Measurements from ENCODE around the gene LRRC63.

The LRRC63 gene

GRCh38 chr13:46166224-46166584, 45.5 kb upstream of the LRRC63 start:
- no CpG with 5 or more reads among the region's 1 CpG for WGBS, 2 donors (ENCODE audit: extremely low coverage in 2 of 2, insufficient read length in 2 of 2, insufficient replicate concordance in 1 of 2)
- no peak overlapping the region for H3K14ac ChIP-seq (ENCODE audit: low read length)

DNA sequence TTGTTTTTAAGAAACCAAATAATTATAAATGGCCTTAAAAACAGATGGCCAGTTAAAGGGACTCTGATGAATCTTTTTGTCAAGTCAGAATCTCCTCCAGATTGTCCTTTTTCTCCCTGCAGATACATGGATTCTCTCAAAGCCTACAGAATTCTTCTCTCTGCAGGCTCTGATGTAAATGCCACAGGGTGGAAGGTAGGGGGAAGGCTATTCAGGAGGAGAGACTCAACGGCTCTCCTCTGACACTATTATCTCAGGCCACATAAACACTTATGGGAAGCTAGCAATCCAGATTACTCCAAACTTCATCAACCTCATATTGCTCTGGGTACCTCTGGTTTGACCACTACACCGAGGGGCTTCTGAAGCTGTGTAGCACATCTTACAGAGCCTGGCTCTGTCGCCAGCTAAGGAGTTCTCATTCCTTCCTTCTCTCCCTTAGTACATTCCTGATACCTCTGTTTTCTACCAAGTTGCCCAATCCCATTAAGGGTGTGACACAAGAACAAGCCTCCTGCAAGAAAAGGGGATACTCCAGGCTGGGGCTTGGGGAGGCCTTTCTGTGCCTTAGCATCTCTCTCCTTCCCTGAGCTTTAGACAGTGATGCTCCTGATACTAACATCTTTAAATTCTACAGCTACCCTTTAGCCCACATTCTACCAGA, 44.6 kb upstream of the LRRC63 start:
- Histone ChIP-seq H3K4me1 (ENCODE audit: control insufficient read depth in 2 of 2, insufficient read depth in 1 of 2, low read depth in 1 of 2, low read length in 2 of 2) (peaks cover 20% of the 10 kb centered on the region in 2 donors), H2BK120ac (ENCODE audit: low read depth, low read length) (no peak overlapping the region), H3K79me1 (ENCODE audit: low read depth, low read length) (no peaks in the 10 kb centered on the region), H3K14ac (ENCODE audit: low read length) (no peak overlapping the region), H3K4me2 (ENCODE audit: insufficient read depth, low read length, poor library complexity, severe bottlenecking) (no peak overlapping the region), H3K4ac (ENCODE audit: low read length) (no peak overlapping the region), H3K9ac (ENCODE audit: low read depth, low read length, poor library complexity) (no peak overlapping the region), H2BK15ac (ENCODE audit: low read length) (no peak overlapping the region), H3K18ac (ENCODE audit: low read length) (peak overlapping the region; percentile 54), H3K27me3 (ENCODE audit: control insufficient read depth in 3 of 3, insufficient read depth in 3 of 3, low read depth in 1 of 3, low read length in 3 of 3) (no peaks in the 10 kb centered on the region), H2BK12ac (ENCODE audit: low read length) (no peak overlapping the region), H2BK5ac (ENCODE audit: low read length) (no peak overlapping the region), H2AK5ac (ENCODE audit: low read depth, low read length) (no peak overlapping the region), H4K91ac (ENCODE audit: low read depth, low read length, poor library complexity) (no peak overlapping the region), H3K9me3 (replicated peaks in 1 of 2; ENCODE audit: control insufficient read depth in 2 of 2, insufficient read depth in 1 of 2, low read depth in 1 of 2, low read length in 2 of 2) (peaks cover 0 to 3% of the 10 kb centered on the region in 2 donors), H2AFZ (ENCODE audit: low read length) (no peak overlapping the region), H3K36me3 (replicated peaks in 1 of 2; ENCODE audit: control insufficient read depth in 2 of 2, insufficient read depth in 2 of 2, low read length in 2 of 2) (no peaks in the 10 kb centered on the region), H3K23ac (ENCODE audit: low read depth, low read length, poor library complexity) (no peak overlapping the region), H3K4me3 (ENCODE audit: low read length in 2 of 2) (no peak overlapping the region), H4K8ac (ENCODE audit: low read depth, low read length) (no peak overlapping the region), H3K27ac (replicated peaks; ENCODE audit: low read length) (no peak overlapping the region)
- WGBS, 2 donors (ENCODE audit: extremely low coverage in 2 of 2, insufficient read length in 2 of 2, insufficient replicate concordance in 1 of 2): no CpG with 5 or more reads among the region's 3 CpGs
- no peak for DNase-seq (ENCODE audit: low spot score)

More at GRCh38 chr13:46166224-46166584, 45.5 kb upstream of the LRRC63 start:
- H4K8ac ChIP-seq (ENCODE audit: low read depth, low read length): no peak overlapping the region
- no peak overlapping the region for H4K91ac ChIP-seq (ENCODE audit: low read depth, low read length, poor library complexity)
- no peaks in the 10 kb centered on the region for H3K27me3 ChIP-seq (ENCODE audit: control insufficient read depth in 3 of 3, insufficient read depth in 3 of 3, low read depth in 1 of 3, low read length in 3 of 3)
- no peak overlapping the region for H2BK15ac ChIP-seq (ENCODE audit: low read length)
- H3K9ac ChIP-seq (ENCODE audit: low read depth, low read length, poor library complexity): no peak overlapping the region
- H3K23ac ChIP-seq (ENCODE audit: low read depth, low read length, poor library complexity): no peak overlapping the region
- DNase-seq (ENCODE audit: low spot score): no peak
- H2AFZ ChIP-seq (ENCODE audit: low read length): no peak overlapping the region
- H2AK5ac ChIP-seq (ENCODE audit: low read depth, low read length): no peak overlapping the region
- no peak overlapping the region for H3K4me2 ChIP-seq (ENCODE audit: insufficient read depth, low read length, poor library complexity, severe bottlenecking)
- H2BK5ac ChIP-seq (ENCODE audit: low read length): no peak overlapping the region
- H3K18ac ChIP-seq (ENCODE audit: low read length): no peak overlapping the region
- H3K27ac ChIP-seq (replicated peaks; ENCODE audit: low read length): no peak overlapping the region
- H3K4me1 ChIP-seq (ENCODE audit: control insufficient read depth in 2 of 2, insufficient read depth in 1 of 2, low read depth in 1 of 2, low read length in 2 of 2): peaks cover 13% of the 10 kb centered on the region in 2 donors
- peaks cover 0 to 10% of the 10 kb centered on the region in 2 donors for H3K9me3 ChIP-seq (replicated peaks in 1 of 2; ENCODE audit: control insufficient read depth in 2 of 2, insufficient read depth in 1 of 2, low read depth in 1 of 2, low read length in 2 of 2)
- H2BK120ac ChIP-seq (ENCODE audit: low read depth, low read length): no peak overlapping the region
- H3K4ac ChIP-seq (ENCODE audit: low read length): no peak overlapping the region
- no peaks in the 10 kb centered on the region for H3K79me1 ChIP-seq (ENCODE audit: low read depth, low read length)
- no peaks in the 10 kb centered on the region for H3K36me3 ChIP-seq (replicated peaks in 1 of 2; ENCODE audit: control insufficient read depth in 2 of 2, insufficient read depth in 2 of 2, low read length in 2 of 2)
- no peak overlapping the region for H2BK12ac ChIP-seq (ENCODE audit: low read length)
- no peak overlapping the region for H3K4me3 ChIP-seq (ENCODE audit: low read length in 2 of 2)

DNA sequence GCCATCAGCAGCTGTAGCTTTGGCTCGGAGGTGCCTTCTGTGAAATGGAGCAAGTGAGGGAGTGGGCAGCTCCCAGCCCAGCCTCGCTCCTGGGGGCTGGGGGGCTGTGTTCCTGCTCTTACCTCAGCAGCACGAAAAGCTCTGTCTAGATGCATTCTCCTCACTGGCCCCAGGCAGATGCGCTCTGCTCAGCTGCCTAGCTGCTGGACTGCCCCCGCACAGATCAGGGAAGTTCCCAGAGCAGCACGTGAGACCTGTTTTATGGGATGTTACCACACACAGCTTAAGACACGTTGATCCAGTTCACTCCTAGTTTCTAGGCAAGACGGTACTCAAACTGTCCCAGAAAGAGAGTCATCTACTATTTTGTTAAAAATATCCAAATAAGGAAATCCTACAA, 43.4 kb upstream of the LRRC63 start:
- H2BK15ac ChIP-seq (ENCODE audit: low read length): peak overlapping the region; percentile 84
- H3K27ac ChIP-seq (replicated peaks; ENCODE audit: low read length): no peak overlapping the region
- H3K36me3 ChIP-seq (replicated peaks in 1 of 2; ENCODE audit: control insufficient read depth in 2 of 2, insufficient read depth in 2 of 2, low read length in 2 of 2): no peaks in the 10 kb centered on the region
- H3K4ac ChIP-seq (ENCODE audit: low read length): no peak overlapping the region
- H3K4me2 ChIP-seq (ENCODE audit: insufficient read depth, low read length, poor library complexity, severe bottlenecking): no peak overlapping the region
- no peak overlapping the region for H2AFZ ChIP-seq (ENCODE audit: low read length)
- H3K4me3 ChIP-seq (ENCODE audit: low read length in 2 of 2): no peak overlapping the region
- peaks cover 0 to 3% of the 10 kb centered on the region in 2 donors for H3K9me3 ChIP-seq (replicated peaks in 1 of 2; ENCODE audit: control insufficient read depth in 2 of 2, insufficient read depth in 1 of 2, low read depth in 1 of 2, low read length in 2 of 2)
- H3K23ac ChIP-seq (ENCODE audit: low read depth, low read length, poor library complexity): no peak overlapping the region
- no peaks in the 10 kb centered on the region for H3K27me3 ChIP-seq (ENCODE audit: control insufficient read depth in 3 of 3, insufficient read depth in 3 of 3, low read depth in 1 of 3, low read length in 3 of 3)
- no peak overlapping the region for H2BK12ac ChIP-seq (ENCODE audit: low read length)
- WGBS, 2 donors (ENCODE audit: extremely low coverage in 2 of 2, insufficient read length in 2 of 2, insufficient replicate concordance in 1 of 2): no CpG with 5 or more reads among the region's 8 CpGs
- H4K8ac ChIP-seq (ENCODE audit: low read depth, low read length): no peak overlapping the region
- peaks cover 20% of the 10 kb centered on the region in 2 donors for H3K4me1 ChIP-seq (ENCODE audit: control insufficient read depth in 2 of 2, insufficient read depth in 1 of 2, low read depth in 1 of 2, low read length in 2 of 2)
- no peak overlapping the region for H2BK5ac ChIP-seq (ENCODE audit: low read length)
- H2AK5ac ChIP-seq (ENCODE audit: low read depth, low read length): no peak overlapping the region
- H3K79me1 ChIP-seq (ENCODE audit: low read depth, low read length): no peaks in the 10 kb centered on the region
- no peak overlapping the region for H2BK120ac ChIP-seq (ENCODE audit: low read depth, low read length)
- H4K91ac ChIP-seq (ENCODE audit: low read depth, low read length, poor library complexity): no peak overlapping the region
- H3K9ac ChIP-seq (ENCODE audit: low read depth, low read length, poor library complexity): no peak overlapping the region
- H3K18ac ChIP-seq (ENCODE audit: low read length): no peak overlapping the region
- no peak for DNase-seq (ENCODE audit: low spot score)
- H3K14ac ChIP-seq (ENCODE audit: low read length): no peak overlapping the region

- no peak overlapping the region for H3K4me3 ChIP-seq (ENCODE audit: low read length in 2 of 2)
- DNase-seq (ENCODE audit: low spot score): no peak
- H3K27ac ChIP-seq (replicated peaks; ENCODE audit: low read length): no peak overlapping the region
- no peak overlapping the region for H3K23ac ChIP-seq (ENCODE audit: low read depth, low read length, poor library complexity)
- H4K8ac ChIP-seq (ENCODE audit: low read depth, low read length): no peak overlapping the region
- H3K9me3 ChIP-seq (replicated peaks in 1 of 2; ENCODE audit: control insufficient read depth in 2 of 2, insufficient read depth in 1 of 2, low read depth in 1 of 2, low read length in 2 of 2): no peaks in the 10 kb centered on the region
- peaks cover 20% of the 10 kb centered on the region in 2 donors for H3K4me1 ChIP-seq (ENCODE audit: control insufficient read depth in 2 of 2, insufficient read depth in 1 of 2, low read depth in 1 of 2, low read length in 2 of 2)
- H2BK5ac ChIP-seq (ENCODE audit: low read length): no peak overlapping the region
- no peak overlapping the region for H4K91ac ChIP-seq (ENCODE audit: low read depth, low read length, poor library complexity)
- WGBS, 2 donors (ENCODE audit: extremely low coverage in 2 of 2, insufficient read length in 2 of 2, insufficient replicate concordance in 1 of 2): no CpG with 5 or more reads among the region's 1 CpG
- no peak overlapping the region for H3K9ac ChIP-seq (ENCODE audit: low read depth, low read length, poor library complexity)
- H3K27me3 ChIP-seq (ENCODE audit: control insufficient read depth in 3 of 3, insufficient read depth in 3 of 3, low read depth in 1 of 3, low read length in 3 of 3): no peaks in the 10 kb centered on the region
- H3K79me1 ChIP-seq (ENCODE audit: low read depth, low read length): no peaks in the 10 kb centered on the region
- H2BK120ac ChIP-seq (ENCODE audit: low read depth, low read length): no peak overlapping the region
- H3K14ac ChIP-seq (ENCODE audit: low read length): no peak overlapping the region
- no peak overlapping the region for H3K4ac ChIP-seq (ENCODE audit: low read length)
- H3K18ac ChIP-seq (ENCODE audit: low read length): no peak overlapping the region
- H2AK5ac ChIP-seq (ENCODE audit: low read depth, low read length): no peak overlapping the region
- no peaks in the 10 kb centered on the region for H3K36me3 ChIP-seq (replicated peaks in 1 of 2; ENCODE audit: control insufficient read depth in 2 of 2, insufficient read depth in 2 of 2, low read length in 2 of 2)
- no peak overlapping the region for H2BK12ac ChIP-seq (ENCODE audit: low read length)
- no peak overlapping the region for H3K4me2 ChIP-seq (ENCODE audit: insufficient read depth, low read length, poor library complexity, severe bottlenecking)
- H2BK15ac ChIP-seq (ENCODE audit: low read length): no peak overlapping the region
- H2AFZ ChIP-seq (ENCODE audit: low read length): no peak overlapping the region
These were observed 42.9 kb upstream of the LRRC63 start for GRCh38 chr13:46168783-46169182.
